Activated naive CD4-positive, alpha-beta T cell treated with anti-CD3 and anti-CD28 coated beads, Interleukin-2, amount 50 U/mL, for 24 hours (primary cell): ENCODE data around the gene KHSRP.
"Not testable (repeated sequence)": the region's sequence is repeated elsewhere in the genome, so short reads cannot be mapped to it uniquely, and the experiment has no call there.

Experiments used
- H3K27ac Mint-ChIP-seq: one replicate; pipeline ENCODE4 v1.8.0; 2021; ENCODE audit warnings: mild to moderate bottlenecking, mixed read lengths
- H3K27me3 Mint-ChIP-seq: one replicate; pipeline ENCODE4 v1.8.0; 2021; ENCODE audit warnings: mixed read lengths
- H3K36me3 Mint-ChIP-seq: one replicate; pipeline ENCODE4 v1.8.0; 2021; ENCODE audit warnings: mixed read lengths
- H3K4me1 Mint-ChIP-seq: one replicate; pipeline ENCODE4 v1.8.0; 2021; ENCODE audit warnings: mixed read lengths
- H3K4me3 Mint-ChIP-seq: one replicate; pipeline ENCODE4 v1.8.0; 2021; ENCODE audit warnings: mild to moderate bottlenecking, mixed read lengths
- H3K9me3 Mint-ChIP-seq: one replicate; pipeline ENCODE4 v1.8.0; 2021; ENCODE audit warnings: mixed read lengths

The KHSRP gene

DNA sequence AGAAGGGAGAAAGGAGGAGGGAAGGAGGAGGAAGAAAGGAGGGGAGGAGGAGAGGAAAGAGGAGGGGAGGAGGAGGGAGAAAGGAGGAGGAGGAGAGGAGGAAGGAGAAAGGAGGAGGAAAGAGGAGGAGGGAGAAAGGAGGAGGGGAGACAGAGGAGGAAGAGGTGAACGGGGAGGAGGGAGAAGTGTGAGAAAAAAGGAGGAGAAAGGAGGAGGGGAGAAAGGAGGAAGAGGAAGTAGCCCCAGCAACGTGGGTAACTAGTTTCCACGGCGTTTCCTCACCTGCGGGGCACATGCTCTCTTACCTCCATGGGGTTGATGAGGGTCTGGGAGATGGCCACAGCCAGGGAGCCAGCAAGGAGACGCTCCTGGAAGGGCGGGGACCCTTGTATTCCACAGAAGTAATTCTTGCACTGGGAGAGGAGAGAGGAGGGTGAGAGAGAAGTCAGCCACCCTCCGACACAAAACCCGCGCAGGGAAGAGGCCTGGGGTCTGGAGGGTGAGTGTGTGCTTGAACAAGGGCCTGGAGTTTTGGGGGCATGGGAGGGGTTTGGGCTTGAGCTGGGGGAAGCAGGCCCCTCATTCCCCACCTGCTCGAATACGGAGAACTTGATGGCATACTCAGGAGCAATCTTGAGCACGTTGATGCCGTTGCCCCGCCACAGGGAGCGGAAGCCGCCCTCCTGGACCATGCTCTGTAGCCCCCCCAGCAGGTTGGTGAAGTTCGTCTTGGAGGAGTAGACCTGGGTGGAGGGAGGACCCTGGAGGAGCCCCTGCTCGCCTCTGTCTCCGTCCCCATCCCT, 5.0 kb upstream of the KHSRP start:
- H3K9me3 Mint-ChIP-seq, result no peaks in the 10 kb centered on the region

DNA sequence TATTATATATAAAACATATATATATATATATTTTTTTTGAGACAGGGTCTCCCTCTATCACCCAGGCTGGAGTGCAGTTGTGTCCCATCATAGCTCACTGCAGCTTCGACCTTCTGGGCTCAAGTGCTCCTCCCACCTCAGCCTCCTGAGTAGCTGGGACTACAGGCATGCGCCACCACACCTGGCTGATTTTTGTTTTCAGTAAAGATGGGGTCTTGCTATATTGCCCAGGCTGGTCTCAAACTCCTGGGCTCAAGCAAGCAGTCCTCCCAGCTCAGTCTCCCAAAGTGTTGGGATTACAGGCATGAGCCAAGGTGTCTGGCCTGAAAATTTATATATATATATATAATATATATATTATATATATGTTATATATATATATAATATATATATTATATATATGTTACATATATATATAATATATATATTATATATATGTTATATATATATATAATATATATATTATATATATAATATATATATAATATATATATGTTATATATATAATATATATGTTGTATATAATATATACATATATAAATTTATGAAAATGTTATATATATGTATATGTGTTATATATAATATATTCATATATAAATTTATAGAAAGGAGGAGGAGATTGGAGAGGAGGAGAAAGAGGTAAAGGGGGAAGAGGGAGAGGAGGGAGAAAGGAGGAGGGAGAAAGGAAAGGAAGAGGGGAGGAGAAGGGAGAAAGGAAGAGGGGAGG, 4.2 kb upstream of the KHSRP start:
- not testable (repeated sequence) for H3K27ac Mint-ChIP-seq, H3K36me3 Mint-ChIP-seq, H3K27me3 Mint-ChIP-seq, H3K4me3 Mint-ChIP-seq, H3K9me3 Mint-ChIP-seq
- H3K4me1 Mint-ChIP-seq, result peaks cover 12% of the 10 kb centered on the region

More for the DNA sequence above, 5.0 kb upstream of the KHSRP start:
- no peak overlapping the region for H3K27ac Mint-ChIP-seq
- H3K36me3 Mint-ChIP-seq, result peaks cover 2% of the 10 kb centered on the region
- no peaks in the 10 kb centered on the region for H3K27me3 Mint-ChIP-seq
- H3K4me1 Mint-ChIP-seq, result peaks cover 12% of the 10 kb centered on the region
- peak overlapping the region; percentile 55 for H3K4me3 Mint-ChIP-seq

DNA sequence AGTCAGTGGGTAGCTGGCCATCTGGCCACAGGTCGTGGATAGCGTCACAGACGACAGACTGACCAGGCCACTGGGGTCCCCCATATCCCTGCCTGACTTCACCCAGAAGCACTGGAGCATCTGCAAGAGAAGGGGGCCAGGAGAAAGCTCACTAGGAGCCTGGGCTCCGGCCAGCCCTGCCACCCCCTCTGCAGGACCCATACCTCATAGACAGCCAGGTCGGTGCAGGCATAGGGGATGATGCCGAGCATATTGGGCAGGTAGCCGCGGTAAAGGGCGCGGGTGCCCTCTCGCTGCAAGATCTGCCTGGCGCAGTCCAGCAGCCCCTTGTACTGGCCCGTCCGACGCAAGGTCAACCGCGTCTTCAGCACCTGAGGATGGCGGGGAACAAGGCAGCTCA, 2.5 kb upstream of the KHSRP start:
- Mint-ChIP-seq H3K36me3 (peaks cover 4% of the 10 kb centered on the region), H3K4me1 (peaks cover 26% of the 10 kb centered on the region), H3K4me3 (no peak overlapping the region), H3K27me3 (no peaks in the 10 kb centered on the region), H3K9me3 (no peaks in the 10 kb centered on the region), H3K27ac (no peak overlapping the region)

DNA sequence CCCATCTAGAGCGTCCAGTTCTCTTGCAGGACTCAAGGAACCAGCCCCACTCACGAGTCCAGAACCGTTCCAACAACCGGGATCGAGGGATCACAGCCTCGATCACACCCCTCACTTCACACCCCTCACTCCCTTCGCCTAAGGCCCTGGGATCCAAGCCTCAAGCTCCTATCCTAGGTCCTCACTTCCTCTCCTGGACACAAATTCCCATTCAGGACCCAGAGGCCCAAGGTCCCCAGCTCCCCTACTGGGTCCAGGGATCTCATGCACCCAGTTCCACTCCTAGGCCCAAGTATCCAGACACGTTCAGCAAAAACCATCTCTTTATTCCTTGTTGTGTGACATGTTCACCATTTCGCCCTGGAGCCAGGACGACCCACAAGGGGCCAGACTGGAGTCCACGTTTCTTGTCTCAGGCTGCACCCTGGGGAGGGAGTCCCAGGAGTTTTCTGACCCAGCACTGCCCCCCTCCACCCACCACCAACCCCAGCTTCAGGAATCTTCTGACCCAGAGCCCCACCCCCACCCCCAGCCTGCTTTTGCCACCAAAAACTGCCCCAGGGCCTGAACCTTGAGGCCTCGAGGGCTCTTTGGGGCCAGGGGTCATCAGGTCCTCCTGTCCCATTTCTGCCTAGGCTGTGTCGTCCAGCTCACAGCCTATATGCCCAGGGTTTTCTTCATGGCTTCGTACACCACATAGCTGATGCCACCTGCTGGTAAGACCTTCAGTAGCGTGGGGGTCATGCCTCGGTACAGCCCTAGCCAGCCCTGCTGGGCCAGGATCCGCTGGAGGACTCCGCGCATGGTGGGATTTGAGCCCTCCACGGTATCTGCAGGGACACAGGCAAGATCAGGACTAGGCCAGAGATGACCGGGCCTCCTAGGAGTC, 1.4 kb upstream of the KHSRP start:
- peak overlapping the region; percentile 94 for H3K27ac Mint-ChIP-seq

DNA sequence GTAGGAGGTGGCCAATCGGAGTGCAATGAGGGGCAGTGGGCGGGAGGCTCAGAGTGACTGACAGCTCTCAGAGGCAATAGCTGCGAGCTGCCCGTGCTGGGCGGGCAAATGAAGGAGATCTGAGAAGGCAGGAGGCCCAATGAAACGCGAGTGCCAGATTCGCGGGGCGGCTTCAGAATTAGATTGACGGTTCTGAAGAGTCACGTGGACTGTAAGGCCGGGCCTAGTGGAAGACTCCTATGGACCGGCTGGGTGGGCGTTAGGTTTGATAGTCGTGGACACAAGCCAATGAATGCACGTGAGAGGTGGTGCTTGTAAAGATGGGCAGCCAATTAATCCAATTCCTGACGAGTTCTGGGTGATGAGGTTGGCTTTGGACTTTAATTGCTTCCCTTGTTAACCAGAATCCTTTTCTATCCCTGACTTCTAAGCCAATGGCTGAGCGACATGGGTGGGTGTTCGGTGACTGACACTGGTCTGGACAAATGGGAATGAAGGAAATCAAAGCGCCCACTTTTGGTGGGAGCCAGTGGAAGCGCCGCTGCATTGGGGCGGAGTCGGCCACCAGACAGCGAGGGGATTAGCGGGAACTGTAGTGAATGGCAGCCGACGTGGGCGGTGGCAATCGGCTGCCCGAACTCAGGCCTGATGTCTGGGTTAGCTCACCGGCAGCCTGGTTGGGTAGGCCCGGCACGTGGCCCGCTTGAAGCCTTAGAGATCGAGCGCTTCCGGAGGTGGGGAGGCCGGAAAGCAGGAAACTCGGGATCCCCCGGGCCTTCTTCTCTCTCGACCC, 524 bp upstream of the KHSRP start:
- H3K27me3 Mint-ChIP-seq, result no peaks in the 10 kb centered on the region
- peak overlapping the region; percentile 65 for H3K4me3 Mint-ChIP-seq
- H3K27ac Mint-ChIP-seq, result peak overlapping the region; percentile 94
- H3K36me3 Mint-ChIP-seq, result peaks cover 2% of the 10 kb centered on the region
- H3K4me1 Mint-ChIP-seq, result peaks cover 39% of the 10 kb centered on the region
- H3K9me3 Mint-ChIP-seq, result no peaks in the 10 kb centered on the region

More for the DNA sequence above, 1.4 kb upstream of the KHSRP start:
- peak overlapping the region; percentile 65 for H3K4me3 Mint-ChIP-seq
- no peaks in the 10 kb centered on the region for H3K27me3 Mint-ChIP-seq
- H3K36me3 Mint-ChIP-seq, result peaks cover 2% of the 10 kb centered on the region
- H3K9me3 Mint-ChIP-seq, result no peaks in the 10 kb centered on the region
- H3K4me1 Mint-ChIP-seq, result peaks cover 35% of the 10 kb centered on the region

DNA sequence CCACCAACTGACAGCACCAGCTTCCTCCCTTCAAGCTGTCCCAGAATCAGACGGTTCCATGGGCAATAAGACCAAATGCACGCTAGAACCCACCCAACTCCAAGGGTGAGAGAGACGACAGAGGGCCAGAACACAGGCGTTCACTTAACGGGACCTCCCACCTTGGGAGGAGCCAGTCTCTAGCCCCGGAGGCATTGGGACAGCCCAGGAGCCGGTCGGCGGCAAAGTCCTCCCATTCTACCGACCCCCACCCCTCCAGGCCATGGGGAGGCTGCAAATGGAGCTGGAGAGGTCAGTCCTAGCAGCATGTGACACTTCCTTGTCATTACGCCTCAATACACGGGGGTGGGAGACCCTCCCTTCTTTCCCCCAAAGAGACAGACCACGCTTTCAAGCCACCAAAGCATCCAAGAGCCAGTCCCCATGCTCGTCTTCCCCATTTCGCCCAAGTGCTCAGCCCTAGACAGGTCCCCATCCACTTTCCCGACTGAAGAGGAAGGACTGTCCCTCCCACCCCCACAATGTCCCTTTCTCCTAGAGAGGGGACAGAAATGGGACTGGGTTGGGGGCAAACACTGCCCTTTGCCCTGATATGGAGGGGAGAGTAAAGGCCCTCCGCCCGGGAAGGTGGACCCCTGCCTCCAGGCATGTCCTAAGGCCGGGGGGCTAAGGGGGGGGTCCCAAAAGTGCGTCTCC, 964 bp downstream of the KHSRP start:
- peak overlapping the region; percentile 95 for H3K4me3 Mint-ChIP-seq
- peaks cover 2% of the 10 kb centered on the region for H3K36me3 Mint-ChIP-seq
- peaks cover 35% of the 10 kb centered on the region for H3K4me1 Mint-ChIP-seq
- H3K27ac Mint-ChIP-seq, result peak overlapping the region; percentile 89
- H3K9me3 Mint-ChIP-seq, result no peaks in the 10 kb centered on the region
- no peaks in the 10 kb centered on the region for H3K27me3 Mint-ChIP-seq

DNA sequence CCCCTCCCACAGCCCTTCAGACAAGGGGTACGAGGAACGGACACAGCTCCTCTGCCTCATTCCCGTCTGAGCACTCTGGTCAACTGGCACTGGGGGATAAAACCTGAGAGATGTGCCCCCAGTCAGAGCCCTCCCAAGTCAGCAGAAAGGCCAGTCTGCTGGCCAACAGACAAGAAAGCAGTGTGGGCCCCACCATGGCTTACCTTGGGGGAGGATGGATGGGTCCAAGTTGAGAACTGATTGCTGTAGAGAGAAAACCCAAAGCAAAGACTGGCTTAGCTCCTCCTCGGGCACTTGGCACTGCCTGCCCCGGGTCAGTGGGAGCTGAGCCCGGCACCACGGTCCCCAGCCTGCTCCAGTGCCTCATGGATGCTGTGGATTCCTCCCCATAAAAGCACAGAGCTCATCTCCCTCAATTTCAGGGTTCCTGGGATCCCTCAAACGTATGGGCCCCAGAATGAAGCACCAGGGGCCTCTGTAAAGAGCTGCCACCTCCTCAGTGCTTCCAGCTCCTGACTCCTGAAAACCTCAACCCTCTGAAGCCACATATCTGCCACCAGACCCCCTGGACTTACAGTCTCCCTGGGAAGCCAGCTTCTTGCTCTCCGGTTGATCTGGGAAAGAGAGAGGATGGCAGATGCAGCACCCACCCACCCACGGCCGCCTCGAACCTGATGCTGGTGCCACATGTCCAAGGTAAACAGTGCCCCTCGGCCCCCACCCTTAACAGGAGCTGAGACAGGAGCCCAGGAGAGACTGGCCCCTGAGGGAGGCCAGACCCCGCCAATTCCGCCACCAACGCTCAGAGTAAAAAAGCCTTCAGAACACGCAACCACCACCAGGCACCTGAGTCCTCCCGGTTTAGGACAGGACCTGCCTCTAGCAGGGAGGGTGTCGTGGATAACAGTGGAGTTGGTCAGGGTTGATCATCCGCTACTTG, 3.3 kb downstream of the KHSRP start:
- no peaks in the 10 kb centered on the region for H3K9me3 Mint-ChIP-seq
- H3K36me3 Mint-ChIP-seq, result peaks cover 2% of the 10 kb centered on the region
- no peak overlapping the region for H3K27ac Mint-ChIP-seq
- H3K4me3 Mint-ChIP-seq, result no peak overlapping the region
- peaks cover 35% of the 10 kb centered on the region for H3K4me1 Mint-ChIP-seq
- H3K27me3 Mint-ChIP-seq, result no peaks in the 10 kb centered on the region

DNA sequence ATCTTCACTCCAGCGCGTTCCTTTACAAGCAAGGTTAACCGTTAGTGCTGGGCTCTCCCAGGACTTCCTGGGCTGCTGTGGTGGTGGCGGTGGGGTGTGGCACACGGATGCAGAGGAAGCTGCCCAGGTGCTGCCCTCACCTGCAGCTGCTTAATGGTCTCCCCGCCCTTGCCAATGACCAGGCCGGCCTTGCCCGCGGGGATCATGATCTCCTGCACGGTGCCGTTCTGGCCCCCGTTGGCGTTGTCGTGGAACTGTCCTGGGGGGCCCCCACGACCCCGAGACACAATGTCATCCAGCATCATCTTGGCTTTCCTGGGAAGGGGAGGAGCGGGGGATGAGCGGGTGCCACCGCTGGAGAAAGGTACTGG, 6.1 kb downstream of the KHSRP start:
- Mint-ChIP-seq H3K4me3 (no peak overlapping the region), H3K4me1 (peaks cover 27% of the 10 kb centered on the region), H3K9me3 (no peaks in the 10 kb centered on the region), H3K36me3 (peaks cover 4% of the 10 kb centered on the region), H3K27me3 (no peaks in the 10 kb centered on the region), H3K27ac (no peak overlapping the region)

DNA sequence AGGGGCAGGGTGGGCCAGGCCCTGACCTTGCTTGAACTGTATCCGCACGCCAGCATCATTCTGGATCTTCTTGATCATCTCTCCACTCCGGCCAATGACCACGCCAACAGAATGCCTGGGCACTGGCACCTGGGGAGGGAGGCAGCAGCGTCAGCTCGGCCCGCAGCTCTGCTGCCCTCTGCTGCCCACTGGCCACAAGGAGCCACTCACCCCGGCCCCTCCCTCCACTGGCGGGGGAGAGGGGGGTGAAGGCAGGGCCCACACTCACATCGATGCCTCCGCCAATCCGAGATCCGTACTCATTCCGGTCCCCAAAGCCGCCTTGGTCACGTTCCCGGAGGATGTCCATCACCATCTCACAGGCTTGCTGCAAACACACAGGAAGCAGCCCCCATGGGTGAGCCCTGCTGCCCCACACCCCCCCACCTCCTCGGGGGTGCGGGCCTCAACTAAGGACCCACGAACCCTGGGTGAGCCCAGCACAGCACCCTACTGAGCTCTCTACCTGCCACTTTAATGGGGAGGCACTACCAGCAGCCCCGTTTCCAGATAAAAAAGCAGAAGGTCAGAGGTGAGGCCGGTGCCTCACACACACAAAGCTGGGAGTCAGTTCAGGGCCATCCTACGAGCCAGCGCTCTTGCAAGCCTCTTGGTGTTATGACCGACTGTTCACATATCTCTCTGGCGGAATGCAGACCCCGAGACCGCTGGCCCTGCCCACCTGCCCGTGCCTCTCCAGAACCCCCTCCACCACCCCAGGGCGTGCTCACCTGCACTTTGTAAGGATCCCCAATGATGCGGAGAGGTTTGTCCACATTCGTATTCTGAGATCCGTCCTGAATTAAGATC, 6.7 kb downstream of the KHSRP start:
- Mint-ChIP-seq H3K4me3 (no peak overlapping the region), H3K27ac (no peak overlapping the region), H3K9me3 (no peaks in the 10 kb centered on the region), H3K27me3 (no peaks in the 10 kb centered on the region), H3K4me1 (peaks cover 21% of the 10 kb centered on the region), H3K36me3 (peaks cover 4% of the 10 kb centered on the region)

DNA sequence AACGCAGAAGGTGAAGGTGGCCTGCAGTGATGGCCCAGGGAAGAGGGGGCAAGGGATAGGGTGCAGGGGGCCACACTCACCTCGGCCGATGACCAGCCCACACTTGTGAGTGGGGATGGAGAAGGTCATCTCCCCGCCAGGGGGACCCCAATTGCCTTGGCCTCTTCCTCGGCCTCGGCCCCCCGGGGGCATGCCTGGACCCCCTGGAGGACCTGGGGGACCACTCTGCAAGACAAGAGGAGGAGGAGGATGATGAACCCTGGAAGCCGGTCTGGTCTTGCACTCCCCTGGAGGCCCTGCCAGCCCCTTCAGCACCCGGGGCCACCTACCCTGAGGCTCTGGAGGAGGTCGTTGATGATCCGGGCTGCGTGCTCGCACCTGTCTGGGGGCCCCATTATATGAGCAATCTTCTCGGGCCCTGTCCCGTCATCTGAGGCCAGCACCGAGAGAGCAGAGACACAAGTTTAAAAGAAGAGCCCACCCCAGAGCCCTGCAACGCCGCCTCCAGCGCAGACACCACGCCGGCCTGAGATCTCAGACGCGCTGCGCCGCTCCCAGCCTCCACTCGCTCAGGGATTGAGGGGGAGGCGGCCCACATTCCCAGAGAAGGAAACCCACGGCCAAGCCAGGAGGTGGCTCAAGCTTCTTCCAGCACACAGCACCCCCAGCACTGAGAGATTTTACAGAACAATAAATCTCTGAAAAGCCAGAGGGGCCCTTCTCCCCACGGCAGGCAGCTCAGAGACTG, 7.8 kb downstream of the KHSRP start:
- Mint-ChIP-seq H3K4me3 (no peak overlapping the region), H3K27ac (no peak overlapping the region), H3K9me3 (no peaks in the 10 kb centered on the region), H3K36me3 (peaks cover 2% of the 10 kb centered on the region), H3K27me3 (no peaks in the 10 kb centered on the region), H3K4me1 (peaks cover 10% of the 10 kb centered on the region)

DNA sequence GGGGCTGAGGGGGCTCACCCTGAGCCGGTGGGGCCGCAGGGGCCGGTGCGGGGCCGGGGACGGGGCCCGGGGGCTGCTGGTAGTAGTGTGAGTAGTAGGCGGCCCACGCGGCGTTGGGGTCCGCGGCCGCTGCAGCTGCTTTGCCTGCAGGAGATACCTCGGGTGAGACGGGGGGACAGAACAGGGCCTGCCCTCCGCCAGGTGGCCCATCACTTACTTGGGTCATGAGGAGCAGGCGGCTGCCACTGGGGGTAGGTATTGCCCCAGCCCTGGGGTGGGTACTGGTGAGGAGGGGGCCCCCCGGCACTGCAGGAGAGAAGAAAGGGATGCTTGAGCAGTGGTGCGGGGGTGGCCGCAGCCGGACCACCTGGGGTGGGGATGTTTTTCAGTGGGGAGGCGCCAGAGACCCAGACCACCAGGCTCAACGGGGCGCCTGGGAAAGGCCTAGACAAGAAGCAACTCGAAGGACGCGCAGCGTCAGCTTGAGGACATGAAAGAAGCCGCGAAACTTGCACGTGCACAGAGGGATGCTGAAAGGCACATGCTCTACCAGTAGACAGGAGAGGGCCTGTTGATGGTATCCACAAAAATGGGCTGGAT, 8.9 kb downstream of the KHSRP start:
- H3K4me1 Mint-ChIP-seq, result peaks cover under 1% of the 10 kb centered on the region
- H3K27ac Mint-ChIP-seq, result no peak overlapping the region
- peaks cover 2% of the 10 kb centered on the region for H3K36me3 Mint-ChIP-seq
- H3K9me3 Mint-ChIP-seq, result no peaks in the 10 kb centered on the region
- no peak overlapping the region for H3K4me3 Mint-ChIP-seq
- no peaks in the 10 kb centered on the region for H3K27me3 Mint-ChIP-seq
